Measurements from ENCODE around the gene GRM2.

Gene GRM2

GRCh38 chr3:51709004-51709420 lies 2.1 kb downstream of the GRM2 start:
- no peak for TF ChIP-seq TAF1 (IDR thresholded peaks at IDR 0.05; ENCODE audit: low read depth, low read length)
- no peak for TF ChIP-seq POLR2A (IDR thresholded peaks at IDR 0.05; ENCODE audit: low read depth, low read length)
- no peak for TF ChIP-seq SPI1 (IDR thresholded peaks at IDR 0.05; ENCODE audit: low read depth, low read length)
- no peak for TF ChIP-seq POU2F2 (IDR thresholded peaks at IDR 0.05; ENCODE audit: low read depth, low read length)
- no peak for TF ChIP-seq POLR2AphosphoS5 (IDR thresholded peaks at IDR 0.05; ENCODE audit: low read depth, low read length)
- no peak for TF ChIP-seq PAX5 (IDR thresholded peaks at IDR 0.05; ENCODE audit: insufficient read depth, low read length, severe bottlenecking)
- FAIRE-seq (no peak), DNase-seq (ENCODE audit: insufficient read length, low spot score) (peak; percentile 12)

- FAIRE-seq = no peak
- peak; percentile 6 for DNase-seq (ENCODE audit: insufficient read length, low spot score)
Observed at GRCh38 chr3:51709675-51710074, 2.8 kb downstream of the GRM2 start.

GRCh38 chr3:51710631-51711351 lies 3.9 kb downstream of the GRM2 start:
- no peak for TF ChIP-seq POLR2AphosphoS5 (IDR thresholded peaks at IDR 0.05; ENCODE audit: low read depth, low read length)
- no peak for TF ChIP-seq PAX5 (IDR thresholded peaks at IDR 0.05; ENCODE audit: insufficient read depth, low read length, severe bottlenecking)
- no peak for TF ChIP-seq TAF1 (IDR thresholded peaks at IDR 0.05; ENCODE audit: low read depth, low read length)
- TF ChIP-seq SPI1 (IDR thresholded peaks at IDR 0.05; ENCODE audit: low read depth, low read length) = no peak
- no peak for TF ChIP-seq POU2F2 (IDR thresholded peaks at IDR 0.05; ENCODE audit: low read depth, low read length)
- TF ChIP-seq POLR2A (IDR thresholded peaks at IDR 0.05; ENCODE audit: low read depth, low read length) = no peak
- DNase-seq (ENCODE audit: insufficient read length, low spot score) = peak; percentile 30
- FAIRE-seq = no peak

More at GRCh38 chr3:51709675-51710074, 2.8 kb downstream of the GRM2 start:
- TF ChIP-seq POLR2A (IDR thresholded peaks at IDR 0.05; ENCODE audit: low read depth, low read length) (no peak), POLR2AphosphoS5 (IDR thresholded peaks at IDR 0.05; ENCODE audit: low read depth, low read length) (no peak), POU2F2 (IDR thresholded peaks at IDR 0.05; ENCODE audit: low read depth, low read length) (no peak), PAX5 (IDR thresholded peaks at IDR 0.05; ENCODE audit: insufficient read depth, low read length, severe bottlenecking) (no peak), SPI1 (IDR thresholded peaks at IDR 0.05; ENCODE audit: low read depth, low read length) (no peak), TAF1 (IDR thresholded peaks at IDR 0.05; ENCODE audit: low read depth, low read length) (no peak)

- FAIRE-seq (no peak), DNase-seq (ENCODE audit: insufficient read length, low spot score) (peak; percentile 5)
- TF ChIP-seq POLR2A (IDR thresholded peaks at IDR 0.05; ENCODE audit: low read depth, low read length) = no peak
- TF ChIP-seq POU2F2 (IDR thresholded peaks at IDR 0.05; ENCODE audit: low read depth, low read length) = no peak
- no peak for TF ChIP-seq TAF1 (IDR thresholded peaks at IDR 0.05; ENCODE audit: low read depth, low read length)
- no peak for TF ChIP-seq PAX5 (IDR thresholded peaks at IDR 0.05; ENCODE audit: insufficient read depth, low read length, severe bottlenecking)
- TF ChIP-seq SPI1 (IDR thresholded peaks at IDR 0.05; ENCODE audit: low read depth, low read length) = no peak
- TF ChIP-seq POLR2AphosphoS5 (IDR thresholded peaks at IDR 0.05; ENCODE audit: low read depth, low read length) = no peak
Observed at GRCh38 chr3:51711352-51712037, 4.6 kb downstream of the GRM2 start.

GRCh38 chr3:51712038-51712420 lies 5.2 kb downstream of the GRM2 start:
- peak; percentile 12 for DNase-seq (ENCODE audit: insufficient read length, low spot score)
- no peak for FAIRE-seq

GRCh38 chr3:51712511-51712931 lies 5.7 kb downstream of the GRM2 start:
- DNase-seq (ENCODE audit: insufficient read length, low spot score) = peak; percentile 3
- no peak for TF ChIP-seq POLR2A (IDR thresholded peaks at IDR 0.05; ENCODE audit: low read depth, low read length)
- FAIRE-seq = no peak

More at GRCh38 chr3:51712038-51712420, 5.2 kb downstream of the GRM2 start:
- TF ChIP-seq POLR2AphosphoS5 (IDR thresholded peaks at IDR 0.05; ENCODE audit: low read depth, low read length) = no peak
- TF ChIP-seq TAF1 (IDR thresholded peaks at IDR 0.05; ENCODE audit: low read depth, low read length) = no peak

- TF ChIP-seq TAF1 (IDR thresholded peaks at IDR 0.05; ENCODE audit: low read depth, low read length) = no peak
- no peak for TF ChIP-seq POU2F2 (IDR thresholded peaks at IDR 0.05; ENCODE audit: low read depth, low read length)
- no peak for TF ChIP-seq POLR2AphosphoS5 (IDR thresholded peaks at IDR 0.05; ENCODE audit: low read depth, low read length)
- TF ChIP-seq POLR2A (IDR thresholded peaks at IDR 0.05; ENCODE audit: low read depth, low read length) = no peak
- TF ChIP-seq SPI1 (IDR thresholded peaks at IDR 0.05; ENCODE audit: low read depth, low read length) = no peak
- no peak for TF ChIP-seq PAX5 (IDR thresholded peaks at IDR 0.05; ENCODE audit: insufficient read depth, low read length, severe bottlenecking)
- DNase-seq (ENCODE audit: insufficient read length, low spot score) = peak; percentile 0
- FAIRE-seq = no peak
Observed at GRCh38 chr3:51712963-51713362, 6.1 kb downstream of the GRM2 start.

- DNase-seq (ENCODE audit: insufficient read length, low spot score) (peak; percentile 7), FAIRE-seq (no peak)
- TF ChIP-seq POLR2A (IDR thresholded peaks at IDR 0.05; ENCODE audit: low read depth, low read length) (no peak), TAF1 (IDR thresholded peaks at IDR 0.05; ENCODE audit: low read depth, low read length) (no peak), SPI1 (IDR thresholded peaks at IDR 0.05; ENCODE audit: low read depth, low read length) (no peak), PAX5 (IDR thresholded peaks at IDR 0.05; ENCODE audit: insufficient read depth, low read length, severe bottlenecking) (no peak), POU2F2 (IDR thresholded peaks at IDR 0.05; ENCODE audit: low read depth, low read length) (no peak), POLR2AphosphoS5 (IDR thresholded peaks at IDR 0.05; ENCODE audit: low read depth, low read length) (no peak)
Observed at GRCh38 chr3:51715231-51715976, 8.5 kb downstream of the GRM2 start.

- DNase-seq (ENCODE audit: insufficient read length, low spot score) = no peak
- no peak for FAIRE-seq
Observed at GRCh38 chr3:51715977-51716294, 9.1 kb downstream of the GRM2 start.

More at GRCh38 chr3:51715977-51716294, 9.1 kb downstream of the GRM2 start:
- no peak for TF ChIP-seq POU2F2 (IDR thresholded peaks at IDR 0.05; ENCODE audit: low read depth, low read length)
- no peak for TF ChIP-seq POLR2A (IDR thresholded peaks at IDR 0.05; ENCODE audit: low read depth, low read length)
- no peak for TF ChIP-seq SPI1 (IDR thresholded peaks at IDR 0.05; ENCODE audit: low read depth, low read length)
- no peak for TF ChIP-seq TAF1 (IDR thresholded peaks at IDR 0.05; ENCODE audit: low read depth, low read length)
- no peak for TF ChIP-seq PAX5 (IDR thresholded peaks at IDR 0.05; ENCODE audit: insufficient read depth, low read length, severe bottlenecking)
- no peak for TF ChIP-seq POLR2AphosphoS5 (IDR thresholded peaks at IDR 0.05; ENCODE audit: low read depth, low read length)
